Chondrocyte (in vitro differentiated cells): ENCODE measurements around the gene NRG2. TPM values are rescaled to one million over a fixed set of nuclear protein-coding genes. Genes with fewer than 3 reads are reported as not detected.

Experiments
- DNase-seq: peaks from one replicate; pipeline ENCODE4 v3.0.0; 2021; ENCODE audit warnings: mixed read lengths, low spot score
- H3K27ac Mint-ChIP-seq: one replicate; pipeline ENCODE4 v1.8.0; 2021; ENCODE audit warnings: mild to moderate bottlenecking, moderate library complexity, mixed read lengths; ENCODE audit not compliant: unreplicated experiment
- H3K27me3 Mint-ChIP-seq: 2 replicates; pipeline ENCODE4 v1.8.0; 2021; ENCODE audit warnings: low read depth, mixed read lengths
- H3K36me3 Mint-ChIP-seq: 2 replicates; pipeline ENCODE4 v1.8.0; 2021; ENCODE audit warnings: low read depth, mixed read lengths
- H3K4me1 Mint-ChIP-seq: 2 replicates; pipeline ENCODE4 v1.8.0; 2021; ENCODE audit warnings: low read depth, mild to moderate bottlenecking, mixed read lengths
- H3K4me3 Mint-ChIP-seq: one replicate; pipeline ENCODE4 v1.8.0; 2021; ENCODE audit warnings: mild to moderate bottlenecking, moderate library complexity, mixed read lengths; ENCODE audit not compliant: unreplicated experiment
- H3K9me3 Mint-ChIP-seq: 2 replicates; pipeline ENCODE4 v1.8.0; 2021; ENCODE audit warnings: low read depth, mixed read lengths
- total RNA-seq: library from RNA; stranded (reverse); gene quantifications from 3 replicates; pipeline ENCODE4 v1.2.1, GENCODE V29; 2021
- TF ChIP-seq, protein P1 (sequence below): fragments of 200-600 bp; sonication (generic); IDR thresholded peaks from 2 replicates; pipeline ENCODE4 v1.5.0; 2021; ENCODE audit warnings: antibody characterized with exemption, mild to moderate bottlenecking, moderate library complexity

Gene NRG2
- total RNA-seq, 1 donor from 2014 or later, result 0.27 TPM

GRCh38 chr5:139979943-139980342 lies 63.2 kb downstream of the NRG2 start:
- TF ChIP-seq, protein P1, sequence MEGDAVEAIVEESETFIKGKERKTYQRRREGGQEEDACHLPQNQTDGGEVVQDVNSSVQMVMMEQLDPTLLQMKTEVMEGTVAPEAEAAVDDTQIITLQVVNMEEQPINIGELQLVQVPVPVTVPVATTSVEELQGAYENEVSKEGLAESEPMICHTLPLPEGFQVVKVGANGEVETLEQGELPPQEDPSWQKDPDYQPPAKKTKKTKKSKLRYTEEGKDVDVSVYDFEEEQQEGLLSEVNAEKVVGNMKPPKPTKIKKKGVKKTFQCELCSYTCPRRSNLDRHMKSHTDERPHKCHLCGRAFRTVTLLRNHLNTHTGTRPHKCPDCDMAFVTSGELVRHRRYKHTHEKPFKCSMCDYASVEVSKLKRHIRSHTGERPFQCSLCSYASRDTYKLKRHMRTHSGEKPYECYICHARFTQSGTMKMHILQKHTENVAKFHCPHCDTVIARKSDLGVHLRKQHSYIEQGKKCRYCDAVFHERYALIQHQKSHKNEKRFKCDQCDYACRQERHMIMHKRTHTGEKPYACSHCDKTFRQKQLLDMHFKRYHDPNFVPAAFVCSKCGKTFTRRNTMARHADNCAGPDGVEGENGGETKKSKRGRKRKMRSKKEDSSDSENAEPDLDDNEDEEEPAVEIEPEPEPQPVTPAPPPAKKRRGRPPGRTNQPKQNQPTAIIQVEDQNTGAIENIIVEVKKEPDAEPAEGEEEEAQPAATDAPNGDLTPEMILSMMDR, result no peak

DNA sequence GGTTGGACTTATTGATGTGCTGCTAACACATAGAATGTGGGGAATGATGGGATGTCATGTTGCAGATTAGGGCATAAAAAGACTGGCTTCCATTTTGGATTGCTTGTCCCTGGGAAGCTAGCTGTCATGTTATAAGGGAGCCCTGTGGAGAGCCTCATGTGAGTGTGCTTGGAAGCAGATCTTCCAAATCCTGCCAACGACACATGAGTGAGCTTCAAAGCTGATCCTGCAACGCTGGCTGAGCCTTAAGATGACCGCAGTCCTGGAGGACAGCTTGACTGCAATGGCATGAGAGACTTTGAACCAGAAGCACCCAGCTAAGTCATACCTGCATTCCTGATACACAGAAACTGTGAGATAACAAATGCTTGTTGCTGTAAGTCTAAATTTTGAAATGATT lies 63.6 kb downstream of the NRG2 start:
- Mint-ChIP-seq H3K9me3 (no peaks in the 10 kb centered on the region), H3K4me3 (no peak overlapping the region), H3K27ac (no peak overlapping the region), H3K4me1 (peaks cover 4% of the 10 kb centered on the region), H3K27me3 (peaks cover 44% of the 10 kb centered on the region), H3K36me3 (peaks cover 1% of the 10 kb centered on the region)
- no peak for DNase-seq
- TF ChIP-seq, protein P1, result no peak

More at GRCh38 chr5:139979943-139980342, 63.2 kb downstream of the NRG2 start:
- H3K36me3 Mint-ChIP-seq, result peaks cover 1% of the 10 kb centered on the region
- H3K9me3 Mint-ChIP-seq, result no peaks in the 10 kb centered on the region
- no peak for DNase-seq
- peaks cover 4% of the 10 kb centered on the region for H3K4me1 Mint-ChIP-seq
- no peak overlapping the region for H3K27ac Mint-ChIP-seq
- H3K4me3 Mint-ChIP-seq, result no peak overlapping the region
- H3K27me3 Mint-ChIP-seq, result peaks cover 40% of the 10 kb centered on the region

DNA sequence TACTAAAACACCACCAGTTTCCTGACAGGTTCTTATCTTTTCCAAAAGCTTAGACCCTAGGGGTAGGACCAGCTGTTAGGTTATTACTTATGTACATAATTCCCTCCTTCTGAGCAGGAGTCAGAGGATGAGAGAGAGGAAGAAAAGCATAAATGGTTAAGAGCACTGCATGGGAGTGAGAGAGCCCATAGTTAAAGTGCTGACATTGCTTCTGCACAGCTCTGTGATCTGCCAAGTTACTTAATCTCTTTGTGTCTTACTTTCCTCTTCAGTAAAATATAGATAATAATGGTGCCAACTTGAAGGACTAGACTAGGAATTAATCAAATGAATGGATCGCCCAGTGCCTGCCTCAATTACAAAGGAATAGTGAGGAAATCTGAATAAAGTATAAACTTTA lies 66.4 kb downstream of the NRG2 start:
- peaks cover 1% of the 10 kb centered on the region for H3K36me3 Mint-ChIP-seq
- peaks cover 48% of the 10 kb centered on the region for H3K27me3 Mint-ChIP-seq
- DNase-seq, result no peak
- no peak overlapping the region for H3K27ac Mint-ChIP-seq
- H3K4me1 Mint-ChIP-seq, result no peaks in the 10 kb centered on the region
- TF ChIP-seq, protein P1, result no peak
- no peak overlapping the region for H3K4me3 Mint-ChIP-seq
- H3K9me3 Mint-ChIP-seq, result no peaks in the 10 kb centered on the region

- H3K36me3 Mint-ChIP-seq, result peaks cover 1% of the 10 kb centered on the region
- H3K27me3 Mint-ChIP-seq, result peaks cover 56% of the 10 kb centered on the region
- DNase-seq, result no peak
- H3K9me3 Mint-ChIP-seq, result no peaks in the 10 kb centered on the region
- no peak overlapping the region for H3K27ac Mint-ChIP-seq
- no peaks in the 10 kb centered on the region for H3K4me1 Mint-ChIP-seq
- no peak overlapping the region for H3K4me3 Mint-ChIP-seq
- TF ChIP-seq, protein P1, result no peak
Measured at GRCh38 chr5:139975942-139976341, 67.2 kb downstream of the NRG2 start.

GRCh38 chr5:139975306-139975705 lies 67.8 kb downstream of the NRG2 start:
- H3K36me3 Mint-ChIP-seq, result peaks cover 1% of the 10 kb centered on the region
- H3K27ac Mint-ChIP-seq, result no peak overlapping the region
- peaks cover 57% of the 10 kb centered on the region for H3K27me3 Mint-ChIP-seq
- no peak overlapping the region for H3K4me3 Mint-ChIP-seq
- DNase-seq, result no peak
- TF ChIP-seq, protein P1, result no peak
- H3K4me1 Mint-ChIP-seq, result no peaks in the 10 kb centered on the region
- no peaks in the 10 kb centered on the region for H3K9me3 Mint-ChIP-seq
